K562 (cell line): Measurements from ENCODE around the gene PTPN7. TPM values are rescaled to one million over a fixed set of nuclear protein-coding genes. Genes with fewer than 3 reads are reported as not detected.
A peak's percentile ranks its signal among the peaks of the same experiment; 100 is the strongest.

ENCODE experiments used
- CC2D1A ChIP-seq: fragments of 450-650 bp; IDR thresholded peaks from 2 replicates; pipeline ENCODE4 v1.6.1; 2017; ENCODE audit warnings: mild to moderate bottlenecking
- CUX1 ChIP-seq: fragments of 200-800 bp; sonication (Bioruptor generic); IDR thresholded peaks from 2 replicates; pipeline ENCODE4 v1.6.1; 2016; ENCODE audit warnings: missing genetic modification characterization, missing compliant biosample characterization
- FOS ChIP-seq: IDR thresholded peaks from 3 replicates; pipeline ENCODE4 v1.6.1; 2011; ENCODE audit not compliant: insufficient read length; ENCODE audit errors: extremely low read depth
- MITF ChIP-seq: IDR thresholded peaks from 2 replicates; pipeline ENCODE4 v1.6.1; 2014; ENCODE audit warnings: antibody characterized with exemption
- POLR2AphosphoS5 ChIP-seq: IDR thresholded peaks from 2 replicates; pipeline ENCODE4 v1.6.1; 2011; ENCODE audit warnings: mild to moderate bottlenecking, low read depth, low read length, moderate library complexity; ENCODE audit not compliant: control insufficient read depth, insufficient read depth
- SP1 ChIP-seq: sonication (generic); formaldehyde crosslinking; IDR thresholded peaks from 2 replicates; pipeline ENCODE4 v1.8.1; 2022; ENCODE audit warnings: mild to moderate bottlenecking, missing genetic modification reagents
- UBTF ChIP-seq, 2 experiments: IDR thresholded peaks; 2 replicates each; pipeline ENCODE4 v1.6.1; 2012; ENCODE audit warnings: improper control_type of control experiment in 2 of 2, low read depth in 2 of 2, low read length in 2 of 2, borderline replicate concordance in 1 of 2
- YBX1 ChIP-seq: fragments of 450-650 bp; IDR thresholded peaks from 2 replicates; pipeline ENCODE4 v1.7.1; 2016; ENCODE audit warnings: mild to moderate bottlenecking
- YY1 ChIP-seq, 3 experiments: IDR thresholded peaks; 2 replicates each; pipeline ENCODE4 v1.6.1; 2011; ENCODE audit warnings: low read length in 2 of 3, mild to moderate bottlenecking in 2 of 3, moderate library complexity in 2 of 3, borderline replicate concordance in 1 of 3, control low read depth in 1 of 3, low read depth in 1 of 3; ENCODE audit not compliant: insufficient read depth in 3 of 3, insufficient replicate concordance in 2 of 3, control insufficient read depth in 1 of 3, insufficient read length in 1 of 3; ENCODE audit errors: extremely low read depth in 1 of 3
- ZNF696 ChIP-seq: fragments of 250-450 bp; sonication (Bioruptor Pico); conservative IDR thresholded peaks from 2 replicates; pipeline ENCODE4 v1.4.0; 2020; ENCODE audit warnings: mild to moderate bottlenecking, moderate library complexity
- polyA plus RNA-seq, 8 experiments: library from polyadenylated mRNA; depleted of rRNA in 4 of 8; stranded (reverse) in 5 of 8; unstranded in 3 of 8; fragments of >200 nt; fragmentation: Nextera tagmentation in 2 of 8; fragmentation: Illumina TruSeq in 1 of 8; extraction: Ambion mirVana in 2 of 8; extraction: Trizol in 1 of 8; gene quantifications; 2 replicates each; pipeline versions ENCODE4 v1.2.1 to v1.2.3, GENCODE V29; 2011 to 2014; ENCODE audit warnings: inconsistent platforms in 1 of 8, missing spikeins in 1 of 8
- total RNA-seq, 7 experiments: library from RNA; depleted of rRNA in 6 of 7; stranded (reverse); fragments of >200 nt in 6 of 7; fragmentation: Illumina TruSeq in 2 of 7; extraction: Trizol in 2 of 7; gene quantifications; 2 replicates each; pipeline versions ENCODE4 v1.2.1 to v1.2.3, GENCODE V29; 2011 to 2021; ENCODE audit warnings: low replicate concordance in 1 of 7
- TF ChIP-seq, protein P1 (sequence below): fragments of 200-800 bp; sonication (Bioruptor generic); IDR thresholded peaks from 2 replicates; pipeline ENCODE4 v1.6.1; 2017; ENCODE audit warnings: missing genetic modification characterization, missing compliant biosample characterization
- TF ChIP-seq, protein P2 (sequence below): fragments of 150-350 bp; conservative IDR thresholded peaks from 2 replicates; pipeline ENCODE4 v1.6.1; 2014; ENCODE audit warnings: low read length

The PTPN7 gene
- total and polyA plus RNA-seq, 9 of the 15 experiments (the other 6 are each of a cell fraction or from before 2014, with no cell fraction given) = 18.7 to 144 (median 120) TPM

DNA sequence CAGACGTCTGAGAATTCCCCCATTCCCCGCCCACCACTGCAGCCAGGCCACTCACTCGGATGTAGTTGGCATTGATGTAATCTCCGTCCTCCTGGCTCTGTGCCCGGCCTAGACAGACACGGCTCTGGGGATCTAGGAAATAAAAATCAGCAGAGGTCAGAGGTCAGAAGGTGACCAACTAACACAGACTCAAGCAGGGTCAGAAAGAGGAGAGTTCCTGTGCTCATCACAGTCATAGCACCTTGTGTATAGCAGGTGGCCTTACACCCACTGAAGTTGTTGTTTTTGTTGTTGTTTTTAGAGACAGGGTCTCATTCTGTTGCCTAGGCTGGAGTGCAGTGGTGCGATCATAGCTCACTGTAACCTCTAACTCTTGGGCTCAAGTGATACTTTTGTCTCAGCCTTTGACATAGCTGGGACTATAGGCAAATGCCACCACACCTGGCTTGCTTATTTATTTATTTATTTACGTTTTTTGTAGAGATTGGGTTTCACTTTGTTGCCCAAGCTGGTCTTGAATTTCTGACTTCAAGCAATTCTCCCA, 4.9 kb downstream of the PTPN7 start (continued):
- TF ChIP-seq MITF (no peak), YBX1 (no peak), CC2D1A (no peak), POLR2AphosphoS5 (peak; percentile 57; the same call in 1 of the 2 replicates), UBTF (IDR thresholded peaks at IDR 0.05; ENCODE audit: borderline replicate concordance in 1 of 2, low read depth in 2 of 2, low read length in 2 of 2) (no peak), FOS (no peak), CUX1 (CRISPR knock-in tag) (0 out of 2 replicates have a peak, but pooled peaks have one; percentile 37), YY1 (IDR thresholded peaks at IDR 0.05; ENCODE audit: borderline replicate concordance in 1 of 3, control insufficient read depth in 1 of 3, extremely low read depth in 1 of 3, insufficient read depth in 3 of 3, insufficient read length in 1 of 3, insufficient replicate concordance in 2 of 3, low read depth in 1 of 3, low read length in 2 of 3) (no peak), ZNF696 (CRISPR knock-in tag) (no peak), SP1 (CRISPR knock-in tag) (no peak)
- TF ChIP-seq, protein P1, sequence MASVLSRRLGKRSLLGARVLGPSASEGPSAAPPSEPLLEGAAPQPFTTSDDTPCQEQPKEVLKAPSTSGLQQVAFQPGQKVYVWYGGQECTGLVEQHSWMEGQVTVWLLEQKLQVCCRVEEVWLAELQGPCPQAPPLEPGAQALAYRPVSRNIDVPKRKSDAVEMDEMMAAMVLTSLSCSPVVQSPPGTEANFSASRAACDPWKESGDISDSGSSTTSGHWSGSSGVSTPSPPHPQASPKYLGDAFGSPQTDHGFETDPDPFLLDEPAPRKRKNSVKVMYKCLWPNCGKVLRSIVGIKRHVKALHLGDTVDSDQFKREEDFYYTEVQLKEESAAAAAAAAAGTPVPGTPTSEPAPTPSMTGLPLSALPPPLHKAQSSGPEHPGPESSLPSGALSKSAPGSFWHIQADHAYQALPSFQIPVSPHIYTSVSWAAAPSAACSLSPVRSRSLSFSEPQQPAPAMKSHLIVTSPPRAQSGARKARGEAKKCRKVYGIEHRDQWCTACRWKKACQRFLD (CRISPR knock-in tag) = no peak
- TF ChIP-seq, protein P2, sequence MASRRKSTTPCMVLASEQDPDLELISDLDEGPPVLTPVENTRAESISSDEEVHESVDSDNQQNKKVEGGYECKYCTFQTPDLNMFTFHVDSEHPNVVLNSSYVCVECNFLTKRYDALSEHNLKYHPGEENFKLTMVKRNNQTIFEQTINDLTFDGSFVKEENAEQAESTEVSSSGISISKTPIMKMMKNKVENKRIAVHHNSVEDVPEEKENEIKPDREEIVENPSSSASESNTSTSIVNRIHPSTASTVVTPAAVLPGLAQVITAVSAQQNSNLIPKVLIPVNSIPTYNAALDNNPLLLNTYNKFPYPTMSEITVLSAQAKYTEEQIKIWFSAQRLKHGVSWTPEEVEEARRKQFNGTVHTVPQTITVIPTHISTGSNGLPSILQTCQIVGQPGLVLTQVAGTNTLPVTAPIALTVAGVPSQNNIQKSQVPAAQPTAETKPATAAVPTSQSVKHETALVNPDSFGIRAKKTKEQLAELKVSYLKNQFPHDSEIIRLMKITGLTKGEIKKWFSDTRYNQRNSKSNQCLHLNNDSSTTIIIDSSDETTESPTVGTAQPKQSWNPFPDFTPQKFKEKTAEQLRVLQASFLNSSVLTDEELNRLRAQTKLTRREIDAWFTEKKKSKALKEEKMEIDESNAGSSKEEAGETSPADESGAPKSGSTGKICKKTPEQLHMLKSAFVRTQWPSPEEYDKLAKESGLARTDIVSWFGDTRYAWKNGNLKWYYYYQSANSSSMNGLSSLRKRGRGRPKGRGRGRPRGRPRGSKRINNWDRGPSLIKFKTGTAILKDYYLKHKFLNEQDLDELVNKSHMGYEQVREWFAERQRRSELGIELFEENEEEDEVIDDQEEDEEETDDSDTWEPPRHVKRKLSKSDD = no peak
